DMS114 treated with DMSO at 0.1 percent for 48 hours (cell line): Measurements from ENCODE around the gene PDIA5.
"Not testable (repeated sequence)": the region's sequence is repeated elsewhere in the genome, so short reads cannot be mapped to it uniquely, and the experiment has no call there.

Experiments used
- DNase-seq: peaks from one replicate; lab custom pipeline; 2025; ENCODE audit not compliant: unreplicated experiment; lab: John Stamatoyannopoulos, UW

The PDIA5 gene

GRCh38 chr3:123112232-123112631 is 45.4 kb downstream of the PDIA5 start:
- DNase-seq, result no peak

DNA sequence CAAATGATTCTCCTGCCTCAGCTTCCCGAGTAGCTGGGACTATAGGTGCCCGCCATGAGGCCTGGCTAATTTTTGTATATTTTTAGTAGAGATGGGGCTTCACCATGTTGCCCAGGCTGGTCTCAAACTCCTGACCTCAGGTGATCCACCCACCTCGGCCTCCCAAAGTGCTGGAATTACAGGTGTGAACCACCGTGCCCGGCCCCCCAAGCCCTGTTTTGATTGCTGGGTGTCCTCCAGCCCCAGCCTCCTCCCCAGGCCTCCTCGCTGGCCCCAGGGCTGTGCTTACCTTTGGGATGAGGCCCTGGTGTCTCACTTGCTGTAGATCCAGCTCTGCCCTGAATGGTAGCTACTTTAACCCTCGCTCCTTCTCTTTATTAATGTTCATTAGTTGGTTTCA is 45.8 kb downstream of the PDIA5 start:
- DNase-seq, result not testable (repeated sequence)

GRCh38 chr3:123113889-123114450 is 47.1 kb downstream of the PDIA5 start:
- no peak for DNase-seq

DNA sequence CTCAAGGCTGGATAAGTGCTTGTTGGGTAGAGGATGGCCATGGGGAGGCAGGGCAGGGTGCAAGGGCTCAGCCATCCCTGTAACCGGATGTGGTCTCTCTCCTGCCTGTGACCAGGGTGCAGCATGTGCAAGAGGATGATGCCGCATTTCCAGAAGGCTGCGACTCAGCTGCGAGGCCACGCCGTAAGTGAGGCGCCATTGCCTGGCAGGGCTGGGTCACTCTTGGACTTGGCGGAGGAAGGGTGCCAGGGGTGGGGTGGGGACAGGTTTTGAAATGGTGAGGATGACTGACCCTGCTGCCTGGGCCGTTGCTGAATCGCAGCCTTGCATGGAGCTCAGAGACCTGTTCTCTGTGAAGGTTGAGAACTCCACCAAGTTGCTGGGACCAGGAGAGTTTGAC is 49.3 kb downstream of the PDIA5 start:
- no peak for DNase-seq

- no peak for DNase-seq
Measured at GRCh38 chr3:123119388-123119787, 52.6 kb downstream of the PDIA5 start.

DNA sequence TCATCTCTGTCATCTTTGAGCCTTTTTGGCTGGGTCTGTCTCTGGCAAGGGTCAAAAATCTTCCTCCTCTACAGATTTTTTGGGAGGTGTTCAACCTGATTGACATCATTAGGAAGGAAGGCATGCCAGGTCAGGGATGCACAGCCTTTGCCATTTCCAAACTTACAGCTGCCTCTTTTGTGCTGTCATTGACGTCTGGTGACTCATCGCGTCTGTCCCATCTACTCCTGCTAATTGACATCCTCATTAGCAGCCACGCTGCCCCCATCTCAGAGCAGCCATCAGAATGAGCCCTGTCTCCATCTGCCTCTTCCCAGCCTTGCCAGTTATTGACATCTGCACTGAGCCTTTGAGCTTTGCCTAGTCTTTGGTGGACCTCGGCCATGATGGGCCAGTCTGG is 53.0 kb downstream of the PDIA5 start:
- DNase-seq, result no peak

DNA sequence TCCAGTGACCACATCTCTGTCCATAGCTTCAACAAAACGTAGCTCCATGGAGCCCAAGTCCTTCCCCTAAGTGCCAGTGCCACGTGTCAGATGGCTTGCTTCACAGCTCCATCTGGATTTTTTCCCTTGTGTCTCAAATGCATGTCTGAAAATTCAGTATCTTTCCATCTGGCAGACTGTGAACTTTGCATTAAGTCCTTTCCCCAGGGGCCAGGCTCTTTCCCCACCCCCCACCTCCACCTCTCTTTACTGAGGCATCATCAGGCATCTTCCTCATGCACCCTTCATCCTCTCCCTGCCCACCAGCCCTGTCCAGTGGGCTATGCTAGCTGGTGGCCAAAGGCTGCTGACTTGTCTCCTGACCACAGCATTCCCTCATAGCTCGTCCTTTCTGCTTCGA is 53.7 kb downstream of the PDIA5 start:
- no peak for DNase-seq

DNA sequence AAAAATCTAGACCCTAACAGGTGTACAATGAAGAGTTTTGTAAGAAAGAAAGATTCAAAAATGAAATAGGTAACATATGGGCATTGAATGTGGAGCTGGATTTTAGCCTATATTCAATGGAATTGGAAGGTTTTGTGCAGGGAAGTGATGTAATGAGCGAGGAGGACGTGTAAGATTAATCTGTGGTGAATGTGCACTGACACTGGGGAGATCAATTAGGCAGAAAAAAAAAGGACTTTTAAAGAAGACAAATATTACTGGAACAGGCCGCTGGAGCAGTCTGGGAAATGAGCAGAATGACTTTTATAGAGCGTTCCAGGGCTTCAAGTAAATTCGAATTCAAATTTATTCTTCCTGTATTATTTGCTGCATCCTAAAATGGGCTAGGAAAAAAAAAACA is 55.2 kb downstream of the PDIA5 start:
- no peak for DNase-seq

DNA sequence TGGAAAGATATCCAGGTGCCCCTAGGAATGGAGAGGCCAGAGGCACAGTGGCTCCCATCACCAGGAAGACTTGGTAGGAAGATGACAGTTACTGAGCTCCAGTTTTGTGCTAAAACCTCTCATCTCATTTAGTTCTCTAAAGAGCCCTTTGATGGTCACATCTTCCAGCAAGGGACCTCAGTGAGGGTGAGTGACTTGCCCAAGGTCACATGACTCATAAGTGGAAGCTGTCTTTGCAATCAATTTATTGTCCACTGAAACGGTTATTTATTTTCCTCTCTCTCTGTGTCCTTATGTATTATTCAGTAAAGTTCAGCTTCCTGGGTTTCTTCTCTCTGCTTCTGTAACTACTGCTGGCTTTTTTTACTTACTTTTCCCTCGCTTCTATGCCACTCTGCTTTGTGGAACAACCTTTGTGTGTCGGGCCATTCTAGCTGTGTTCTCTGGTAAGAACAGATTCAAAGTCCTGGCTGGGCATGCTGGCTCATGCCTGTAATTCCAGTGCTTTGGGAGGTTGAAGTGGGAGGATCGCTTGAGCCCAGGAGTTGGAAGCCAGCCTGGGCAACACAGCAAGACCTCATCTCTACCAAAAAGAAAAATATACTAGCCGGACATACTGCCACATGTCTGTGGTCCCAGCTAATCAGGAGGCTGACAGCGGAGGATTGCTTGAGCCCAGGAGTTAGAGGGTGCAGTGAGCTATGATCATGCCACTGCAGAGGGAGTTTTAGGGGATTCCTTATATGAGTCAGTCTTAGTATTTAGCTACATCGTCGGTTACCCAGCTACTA is 55.9 kb downstream of the PDIA5 start:
- DNase-seq, result no peak

- no peak for DNase-seq
Measured at GRCh38 chr3:123123716-123124616, 57.1 kb downstream of the PDIA5 start.

GRCh38 chr3:123124971-123125370 is 58.1 kb downstream of the PDIA5 start:
- no peak for DNase-seq

DNA sequence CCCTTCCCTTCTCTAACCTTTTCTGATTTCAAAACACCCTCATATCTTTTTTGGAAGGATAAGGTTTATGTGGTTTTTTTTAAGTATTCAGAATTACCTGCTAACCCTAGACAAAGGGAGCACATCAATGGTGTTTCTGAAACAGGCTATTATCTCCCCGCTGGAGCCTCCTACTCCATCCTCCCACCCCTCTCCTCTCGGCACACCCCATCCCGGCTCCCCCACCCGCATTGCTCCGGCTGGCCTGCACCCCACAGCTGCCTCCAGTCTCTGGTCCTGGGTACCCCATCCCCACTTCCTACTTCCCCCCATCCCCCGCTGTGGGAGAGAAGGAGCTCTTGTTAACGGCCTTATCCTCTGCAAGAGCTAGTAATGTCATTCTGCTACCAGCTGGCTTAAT is 59.2 kb downstream of the PDIA5 start:
- DNase-seq, result no peak

DNA sequence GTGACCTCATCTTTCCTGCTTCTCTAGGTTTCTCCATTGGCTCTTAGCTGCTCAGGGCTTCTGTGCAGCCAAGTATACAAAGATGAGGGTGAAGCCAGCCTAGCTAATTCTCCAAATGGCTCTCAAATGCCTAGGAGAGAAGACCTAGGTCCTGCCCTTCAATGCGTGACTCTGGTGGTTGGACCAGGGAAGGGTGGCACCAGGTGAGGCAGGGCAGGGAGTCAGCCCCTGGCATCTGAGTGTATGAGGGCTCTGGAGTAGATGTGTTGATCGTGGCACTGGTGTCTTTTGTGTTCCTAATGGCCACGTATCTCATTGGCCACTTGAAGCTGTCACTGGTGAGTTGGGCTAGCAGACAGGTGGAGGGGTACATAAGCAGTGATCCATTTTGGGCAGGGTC is 59.8 kb downstream of the PDIA5 start:
- DNase-seq, result no peak

DNA sequence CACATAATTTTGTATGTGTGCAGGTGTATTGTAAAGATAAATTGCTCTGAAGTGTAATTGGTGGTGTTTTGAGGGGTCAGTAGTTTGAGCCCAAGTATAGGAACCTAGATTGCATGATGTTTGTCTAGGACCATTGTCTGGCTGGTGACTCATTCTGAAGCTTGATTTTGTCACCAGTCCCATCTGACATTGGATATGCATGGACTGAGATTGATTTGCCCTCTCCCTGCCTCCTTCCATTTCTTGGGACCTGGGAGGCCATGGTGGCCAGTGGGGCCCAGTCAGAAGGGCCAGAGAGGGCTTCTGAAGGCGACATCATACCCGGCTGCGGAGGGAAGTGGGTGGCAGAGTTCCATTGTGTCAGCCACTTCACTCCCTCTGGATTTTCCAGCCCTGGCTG is 62.3 kb downstream of the PDIA5 start:
- no peak for DNase-seq

DNA sequence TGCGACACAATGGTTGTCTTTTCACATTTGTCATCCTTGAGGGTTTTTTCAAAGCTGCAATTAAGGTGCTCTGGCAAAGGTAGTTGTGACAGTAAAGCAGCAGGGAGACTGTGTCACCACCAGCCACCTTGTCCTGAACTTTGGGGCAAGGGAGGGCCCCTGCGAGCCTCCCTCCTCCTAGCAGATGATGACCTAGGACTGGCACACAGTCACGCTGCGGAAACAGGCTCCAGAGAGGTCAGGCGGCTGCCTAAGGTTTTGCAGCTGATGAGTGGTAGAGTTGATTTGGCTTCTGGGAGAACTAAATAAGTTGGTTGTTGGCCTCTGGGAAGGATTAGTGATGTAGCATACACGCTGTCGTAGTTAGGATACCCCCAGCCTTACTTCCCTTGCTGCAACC is 62.7 kb downstream of the PDIA5 start:
- DNase-seq, result no peak

GRCh38 chr3:123130079-123130750 is 63.4 kb downstream of the PDIA5 start:
- no peak for DNase-seq

DNA sequence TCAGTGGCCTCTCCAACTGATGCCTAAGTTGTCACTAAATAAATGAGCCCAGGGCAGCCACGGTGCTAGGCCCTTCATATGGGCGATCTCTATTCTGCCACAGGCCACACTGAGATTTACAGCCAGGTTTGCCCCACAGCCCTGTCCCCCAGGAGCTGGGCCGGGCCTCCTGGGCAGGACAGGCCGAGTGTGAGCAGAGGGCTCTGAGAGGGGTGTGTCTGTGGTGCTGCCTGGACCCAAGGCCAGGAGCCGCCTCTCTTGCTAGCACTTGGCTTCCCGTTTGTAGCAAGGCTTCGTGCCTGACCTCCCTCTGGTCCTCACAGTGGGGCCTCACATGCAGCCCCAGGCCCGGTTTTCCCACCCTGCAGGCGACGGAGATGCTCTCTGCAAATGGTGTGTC is 67.8 kb downstream of the PDIA5 start:
- DNase-seq, result no peak

- DNase-seq, result no peak
Measured at GRCh38 chr3:123137001-123137400, 70.2 kb downstream of the PDIA5 start.

DNA sequence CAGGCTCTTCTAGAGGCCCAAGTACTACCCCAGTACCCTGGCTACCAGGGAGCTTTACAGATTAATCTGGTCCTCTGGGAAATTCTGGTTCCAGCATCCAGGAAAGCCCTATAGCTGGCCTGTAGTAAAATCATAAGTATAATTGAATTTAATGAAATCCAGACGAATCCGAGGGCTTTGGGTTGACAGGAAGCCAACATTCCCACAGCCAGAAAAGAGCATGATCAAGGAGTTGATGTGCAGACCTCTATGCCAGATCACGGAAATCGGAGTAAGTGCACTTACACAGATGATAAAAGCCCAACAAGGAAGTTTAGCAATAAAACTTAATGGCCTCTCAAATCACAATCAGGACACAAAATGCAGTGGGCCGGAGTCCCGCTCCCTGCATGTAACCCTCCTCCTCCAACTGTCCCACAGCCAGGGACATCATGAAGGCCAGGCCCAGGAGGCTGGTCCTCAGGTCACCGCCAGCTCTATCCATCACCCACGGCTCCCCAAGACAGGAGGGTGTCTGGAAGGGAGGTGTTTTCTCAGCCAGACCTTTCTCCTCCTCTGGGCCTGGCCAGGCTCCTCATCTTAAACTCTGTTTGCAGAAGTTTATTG is 72.1 kb downstream of the PDIA5 start:
- DNase-seq, result no peak

DNA sequence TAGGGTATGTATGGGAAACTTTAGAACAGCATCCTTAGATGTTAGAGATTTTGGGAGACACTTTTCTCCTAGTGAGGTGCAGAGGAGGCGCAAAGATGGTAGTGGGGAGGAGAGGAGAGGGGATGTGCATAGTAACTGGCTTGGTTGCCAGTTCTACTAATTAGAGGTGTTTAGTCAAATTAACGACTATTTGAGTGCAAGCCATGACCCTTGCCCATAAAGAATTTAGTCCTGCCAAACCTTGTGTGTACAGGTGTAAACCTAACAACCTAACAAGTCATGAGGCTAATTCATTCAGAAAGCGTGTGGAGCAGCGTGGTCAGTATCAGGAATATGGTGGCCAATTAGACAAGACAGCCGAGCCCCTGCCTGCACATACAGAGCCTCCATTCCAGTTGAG is 72.7 kb downstream of the PDIA5 start:
- no peak for DNase-seq

GRCh38 chr3:123140550-123140949 is 73.7 kb downstream of the PDIA5 start:
- no peak for DNase-seq
